Kidney (tissue), 14 donors: ENCODE data around the gene ZIC1. TPM values are rescaled to one million over a fixed set of nuclear protein-coding genes. Genes with fewer than 3 reads are reported as not detected.

Source experiments
- DNase-seq, 5 donors: peaks; one replicate each; pipeline ENCODE4 v3.0.0-alpha.2; 2013 to 2020
- FAIRE-seq: peaks from 2 replicates; lab custom pipeline; 2012; peaks lifted over from hg19 to GRCh38; lab: Jason Lieb, UNC
- H3K27ac ChIP-seq, 2 donors: one replicate each; pipeline ENCODE4 v1.7.0; 2013; ENCODE audit warnings: low read depth in 2 of 2, low read length in 2 of 2, inconsistent platforms in 1 of 2
- H3K27me3 ChIP-seq: one replicate; pipeline ENCODE4 v1.7.1; 2013; ENCODE audit warnings: low read length, inconsistent platforms; ENCODE audit not compliant: control insufficient read depth, insufficient read depth
- H3K36me3 ChIP-seq, 3 donors: one replicate each; pipeline versions ENCODE4 v1.7.0 to v1.7.1; 2013; ENCODE audit warnings: low read length in 3 of 3, control low read depth in 1 of 3, inconsistent platforms in 1 of 3; ENCODE audit not compliant: insufficient read depth in 3 of 3, control insufficient read depth in 2 of 3
- H3K4me1 ChIP-seq, 3 donors: one replicate each; pipeline versions ENCODE4 v1.7.0 to v1.7.1; 2013; ENCODE audit warnings: low read length in 3 of 3, inconsistent platforms in 1 of 3, low read depth in 1 of 3; ENCODE audit not compliant: control insufficient read depth in 2 of 3, insufficient read depth in 2 of 3
- H3K4me3 ChIP-seq, 3 donors: one replicate each; pipeline versions ENCODE4 v1.7.0 to v1.8.1; 2013; ENCODE audit warnings: low read length in 3 of 3, control low read depth in 1 of 3, inconsistent platforms in 1 of 3
- H3K9ac ChIP-seq, 3 donors: one replicate each; pipeline versions ENCODE4 v1.7.0 to v1.7.1; 2013; ENCODE audit warnings: low read length in 3 of 3, control low read depth in 1 of 3, inconsistent platforms in 1 of 3
- H3K9me3 ChIP-seq, 3 donors: one replicate each; pipeline versions ENCODE4 v1.7.0 to v1.7.1; 2013; ENCODE audit warnings: low read length in 3 of 3, control low read depth in 1 of 3, inconsistent platforms in 1 of 3; ENCODE audit not compliant: control insufficient read depth in 2 of 3, insufficient read depth in 1 of 3
- CTCF ChIP-seq: IDR thresholded peaks from 3 replicates; pipeline ENCODE4 v1.5.1; 2012; ENCODE audit warnings: mild to moderate bottlenecking, moderate library complexity, borderline replicate concordance; ENCODE audit not compliant: insufficient read depth; ENCODE audit errors: extremely low read depth
- intact Hi-C: fragments of 100-400 bp; cut with DNase I; formaldehyde crosslinking; loops from one replicate; pipeline ENCODE4 v1.11.1; 2022
- polyA plus RNA-seq: library from polyadenylated mRNA; stranded (reverse); fragments of 350-450 nt; fragmentation: Illumina TruSeq; extraction: RNeasy Lipid Tissue Mini Kit (QIAGEN cat#74804); gene quantifications from one replicate; pipeline ENCODE4 v1.2.3, GENCODE V29; 2014; ENCODE audit warnings: low read depth, low replicate concordance; ENCODE audit not compliant: insufficient read depth
- total RNA-seq: library from RNA; stranded (reverse); fragmentation: NEBNext Ultra II Directional; extraction: Animal tissue kit (Norgen Biotek cat#: 25700); gene quantifications from one replicate; pipeline ENCODE4 v1.2.1, GENCODE V29; 2021
- donor health status: control.
- donor health status: control.
- donor health status: control.
- donor health status: control.
- donor health status: control.
- donor health status: DM: yes; HTN: yes; CAD: no.
- donor health status: Normal renal cell carcinoma (clear cell type).

Gene ZIC1
- total and polyA plus RNA-seq, 2 donors from 2014 or later, result not detected

- FAIRE-seq (no peak), DNase-seq (no peak)
- intact Hi-C loops, result no loop called here
- Histone ChIP-seq H3K36me3 (no peaks in the 10 kb centered on the region), H3K4me1 (no peaks in the 10 kb centered on the region), H3K27me3 (peaks cover 90% of the 10 kb centered on the region), H3K27ac (no peak overlapping the region), H3K9ac (no peak overlapping the region), H3K4me3 (no peak overlapping the region), H3K9me3 (no peaks in the 10 kb centered on the region)
- TF ChIP-seq CTCF, result no peak
These were observed 25.5 kb upstream of the ZIC1 start for GRCh38 chr3:147383617-147384016.

- Histone ChIP-seq H3K4me3 (no peak overlapping the region), H3K36me3 (no peaks in the 10 kb centered on the region), H3K27me3 (peaks cover 90% of the 10 kb centered on the region), H3K9ac (no peak overlapping the region), H3K4me1 (no peaks in the 10 kb centered on the region), H3K9me3 (no peaks in the 10 kb centered on the region), H3K27ac (no peak overlapping the region)
- FAIRE-seq (no peak), DNase-seq (no peak)
- intact Hi-C loops, result no loop called here
- no peak for TF ChIP-seq CTCF
These were observed 24.7 kb upstream of the ZIC1 start for GRCh38 chr3:147384210-147385058.

- Histone ChIP-seq H3K4me1 (no peaks in the 10 kb centered on the region), H3K27me3 (peaks cover 90% of the 10 kb centered on the region), H3K27ac (no peak overlapping the region), H3K9ac (no peak overlapping the region), H3K9me3 (no peaks in the 10 kb centered on the region), H3K4me3 (no peak overlapping the region), H3K36me3 (no peaks in the 10 kb centered on the region)
- no peak for FAIRE-seq
- no peak for DNase-seq
- intact Hi-C loops, result no loop called here
- no peak for TF ChIP-seq CTCF
These were observed 23.8 kb upstream of the ZIC1 start for GRCh38 chr3:147385059-147386012.
